ENCODE measurements around the gene TAF1. TPM values are rescaled to one million over a fixed set of nuclear protein-coding genes. Genes with fewer than 3 reads are reported as not detected.
"Not testable (repeated sequence)": the region's sequence is repeated elsewhere in the genome, so short reads cannot be mapped to it uniquely, and the experiment has no call there.

TAF1 gene, protein sequence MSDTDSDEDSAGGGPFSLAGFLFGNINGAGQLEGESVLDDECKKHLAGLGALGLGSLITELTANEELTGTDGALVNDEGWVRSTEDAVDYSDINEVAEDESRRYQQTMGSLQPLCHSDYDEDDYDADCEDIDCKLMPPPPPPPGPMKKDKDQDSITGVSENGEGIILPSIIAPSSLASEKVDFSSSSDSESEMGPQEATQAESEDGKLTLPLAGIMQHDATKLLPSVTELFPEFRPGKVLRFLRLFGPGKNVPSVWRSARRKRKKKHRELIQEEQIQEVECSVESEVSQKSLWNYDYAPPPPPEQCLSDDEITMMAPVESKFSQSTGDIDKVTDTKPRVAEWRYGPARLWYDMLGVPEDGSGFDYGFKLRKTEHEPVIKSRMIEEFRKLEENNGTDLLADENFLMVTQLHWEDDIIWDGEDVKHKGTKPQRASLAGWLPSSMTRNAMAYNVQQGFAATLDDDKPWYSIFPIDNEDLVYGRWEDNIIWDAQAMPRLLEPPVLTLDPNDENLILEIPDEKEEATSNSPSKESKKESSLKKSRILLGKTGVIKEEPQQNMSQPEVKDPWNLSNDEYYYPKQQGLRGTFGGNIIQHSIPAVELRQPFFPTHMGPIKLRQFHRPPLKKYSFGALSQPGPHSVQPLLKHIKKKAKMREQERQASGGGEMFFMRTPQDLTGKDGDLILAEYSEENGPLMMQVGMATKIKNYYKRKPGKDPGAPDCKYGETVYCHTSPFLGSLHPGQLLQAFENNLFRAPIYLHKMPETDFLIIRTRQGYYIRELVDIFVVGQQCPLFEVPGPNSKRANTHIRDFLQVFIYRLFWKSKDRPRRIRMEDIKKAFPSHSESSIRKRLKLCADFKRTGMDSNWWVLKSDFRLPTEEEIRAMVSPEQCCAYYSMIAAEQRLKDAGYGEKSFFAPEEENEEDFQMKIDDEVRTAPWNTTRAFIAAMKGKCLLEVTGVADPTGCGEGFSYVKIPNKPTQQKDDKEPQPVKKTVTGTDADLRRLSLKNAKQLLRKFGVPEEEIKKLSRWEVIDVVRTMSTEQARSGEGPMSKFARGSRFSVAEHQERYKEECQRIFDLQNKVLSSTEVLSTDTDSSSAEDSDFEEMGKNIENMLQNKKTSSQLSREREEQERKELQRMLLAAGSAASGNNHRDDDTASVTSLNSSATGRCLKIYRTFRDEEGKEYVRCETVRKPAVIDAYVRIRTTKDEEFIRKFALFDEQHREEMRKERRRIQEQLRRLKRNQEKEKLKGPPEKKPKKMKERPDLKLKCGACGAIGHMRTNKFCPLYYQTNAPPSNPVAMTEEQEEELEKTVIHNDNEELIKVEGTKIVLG (N-terminal part only)
- polyA plus RNA-seq (12.1 to 14.6 TPM (median 13.3 TPM) in 3 replicates), polyA minus RNA-seq (8.3 to 34.4 TPM (median 19.4 TPM) in 3 replicates)
- 24.2 TPM for polyA plus RNA-seq (2011; ENCODE audit: low read depth)
- 9.5 and 11.8 TPM in 2 replicates for polyA plus RNA-seq (2011; cell fraction: cytosol; rRNA removed)
- polyA plus RNA-seq (2011; cell fraction: nucleus; rRNA removed): 34.9 and 40.2 TPM in 2 replicates
- 10.6 and 12.6 TPM in 2 replicates for polyA plus RNA-seq (2012; ENCODE audit: low replicate concordance)
- 14.8 TPM for polyA minus RNA-seq (2011; cell fraction: cytosol; rRNA and poly(A)+ RNA removed)
- polyA minus RNA-seq (2011; cell fraction: nucleus; rRNA and poly(A)+ RNA removed): 34.0 and 55.5 TPM in 2 replicates

DNA sequence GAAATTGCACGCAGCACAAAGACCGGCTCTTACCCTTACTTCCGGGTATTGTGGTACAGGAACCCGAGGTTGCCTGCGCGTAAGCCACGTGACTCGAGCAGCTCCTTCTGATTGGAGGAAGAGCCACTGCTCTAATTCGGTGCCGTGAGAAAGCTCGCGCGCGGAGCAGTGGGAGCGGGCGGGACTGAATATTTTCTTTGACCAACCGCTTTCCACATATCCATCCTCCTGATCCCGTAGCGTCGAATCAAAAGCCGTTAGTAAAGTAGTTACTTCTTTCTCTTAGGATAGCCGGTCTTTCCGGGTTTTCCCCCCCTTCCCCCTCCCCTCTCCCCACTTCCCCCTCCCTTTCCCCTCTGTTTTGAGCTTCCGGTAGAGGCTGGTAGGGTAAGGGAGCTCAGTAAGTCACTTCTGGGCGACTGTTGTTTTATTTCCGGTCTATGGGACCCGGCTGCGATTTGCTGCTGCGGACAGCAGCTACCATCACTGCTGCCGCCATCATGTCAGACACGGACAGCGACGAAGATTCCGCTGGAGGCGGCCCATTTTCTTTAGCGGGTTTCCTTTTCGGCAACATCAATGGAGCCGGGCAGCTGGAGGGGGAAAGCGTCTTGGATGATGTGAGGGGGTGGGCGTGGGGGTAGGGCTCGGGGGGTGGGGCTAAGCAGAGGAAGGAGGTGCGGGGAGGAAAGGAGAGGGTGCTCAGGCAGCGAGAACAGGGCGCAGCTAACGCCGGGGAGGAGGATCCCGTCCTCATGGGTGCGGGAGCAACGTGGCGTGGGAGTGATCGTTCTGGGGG lies at the start of gene TAF1:
TSS of gene TAF1 (plus strand) at position 483 of the 799 bp plus-strand sequence. CDS start at position 501, 18 bp downstream.
- H3K9ac ChIP-seq (ENCODE audit: control insufficient read depth, extremely low read depth, insufficient read depth, low read length): peak within 1 kb of the TSS; percentile 93
- DNase-seq (ENCODE audit: low read depth, low spot score) (peak; percentile 61), FAIRE-seq (peak; percentile 51)
- peak within 1 kb of the TSS; percentile 70 for H2AFZ ChIP-seq (ENCODE audit: control insufficient read depth, low read length)
- H3K4me2 ChIP-seq (ENCODE audit: control insufficient read depth, extremely low read depth, insufficient read depth, low read depth, low read length): peak within 1 kb of the TSS; percentile 85
- H4K20me1 ChIP-seq (ENCODE audit: control insufficient read depth, extremely low read depth, insufficient read depth, low read length): no peaks in the 10 kb centered on the region
- H3K27ac ChIP-seq (ENCODE audit: control insufficient read depth, insufficient read depth, low read length): peak within 1 kb of the TSS; percentile 89
- no peaks in the 10 kb centered on the region for H3K4me1 ChIP-seq (ENCODE audit: control insufficient read depth, extremely low read depth, insufficient read depth, low read length)
- TF ChIP-seq EZH2 (IDR thresholded peaks at IDR 0.05; ENCODE audit: low read length): no peak
- TF ChIP-seq CTCF (optimal IDR thresholded peaks at IDR 0.05 in 1 of 3, IDR thresholded peaks at IDR 0.05 in 1 of 3, conservative IDR thresholded peaks at IDR 0.05 in 1 of 3; ENCODE audit: extremely low read depth in 1 of 3, insufficient read depth in 2 of 3, low read length in 3 of 3): no peak
- H3K4me3 ChIP-seq (ENCODE audit: control insufficient read depth in 2 of 3, extremely low read depth in 1 of 3, insufficient read depth in 2 of 3, low read depth in 1 of 3, low read length in 3 of 3): peak within 1 kb of the TSS; percentile 61 to 84 (median 78)
- dilution Hi-C loops (cut with MboI; ENCODE audit: extremely low pct_ligation_motif_present, low sequenced_read_pairs): no loop called here
- H3K27me3 ChIP-seq (ENCODE audit: control insufficient read depth, extremely low read depth, insufficient read depth, low read length): no peaks in the 10 kb centered on the region
- H3K79me2 ChIP-seq (ENCODE audit: control insufficient read depth, insufficient read depth, low read length): peaks cover 31% of the 10 kb centered on the region
- no peaks in the 10 kb centered on the region for H3K9me3 ChIP-seq (ENCODE audit: control insufficient read depth, low read depth, low read length)
- no peaks in the 10 kb centered on the region for H3K36me3 ChIP-seq (ENCODE audit: control insufficient read depth in 2 of 2, extremely low read depth in 1 of 2, insufficient read depth in 2 of 2, low read length in 2 of 2)
- no peaks in the 10 kb centered on the region for H3K9me1 ChIP-seq (ENCODE audit: control insufficient read depth, extremely low read depth, insufficient read depth, low read length)

DNA sequence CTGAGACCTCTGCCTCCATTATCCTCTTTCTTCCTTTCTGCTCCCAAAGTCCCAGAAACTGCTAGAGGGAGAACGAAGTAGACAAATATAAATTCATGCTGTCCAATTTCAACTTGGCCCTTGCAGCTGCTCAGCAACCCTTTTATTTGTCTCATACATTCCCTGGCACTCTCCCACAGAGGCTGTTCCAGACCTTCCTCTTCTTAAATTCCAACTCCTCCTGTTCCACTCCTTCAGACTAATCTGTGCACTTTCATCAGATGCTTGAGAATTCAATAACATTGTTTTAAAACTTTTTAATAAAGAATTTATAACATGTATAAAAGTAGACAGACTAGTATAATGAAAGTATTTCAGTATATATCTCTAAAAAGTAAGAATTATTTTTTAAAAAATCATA lies 49.2 kb upstream of the TAF1 start:
- H3K79me2 ChIP-seq (ENCODE audit: control insufficient read depth, insufficient read depth, low read length); dilution Hi-C loops (cut with MboI; ENCODE audit: extremely low pct_ligation_motif_present, low sequenced_read_pairs); H2AFZ ChIP-seq (ENCODE audit: control insufficient read depth, low read length); H4K20me1 ChIP-seq (ENCODE audit: control insufficient read depth, extremely low read depth, insufficient read depth, low read length); H3K36me3 ChIP-seq (ENCODE audit: control insufficient read depth in 2 of 2, extremely low read depth in 1 of 2, insufficient read depth in 2 of 2, low read length in 2 of 2); DNase-seq (ENCODE audit: low read depth, low spot score); FAIRE-seq; H3K9me1 ChIP-seq (ENCODE audit: control insufficient read depth, extremely low read depth, insufficient read depth, low read length); H3K4me2 ChIP-seq (ENCODE audit: control insufficient read depth, extremely low read depth, insufficient read depth, low read depth, low read length); H3K4me3 ChIP-seq (ENCODE audit: control insufficient read depth in 2 of 3, extremely low read depth in 1 of 3, insufficient read depth in 2 of 3, low read depth in 1 of 3, low read length in 3 of 3); H3K27me3 ChIP-seq (ENCODE audit: control insufficient read depth, extremely low read depth, insufficient read depth, low read length); H3K4me1 ChIP-seq (ENCODE audit: control insufficient read depth, extremely low read depth, insufficient read depth, low read length); H3K9me3 ChIP-seq (ENCODE audit: control insufficient read depth, low read depth, low read length); H3K9ac ChIP-seq (ENCODE audit: control insufficient read depth, extremely low read depth, insufficient read depth, low read length); H3K27ac ChIP-seq (ENCODE audit: control insufficient read depth, insufficient read depth, low read length): not testable (repeated sequence)
